H9 (cell line): ENCODE measurements around the gene DYRK2. TPM values are rescaled to one million over a fixed set of nuclear protein-coding genes. Genes with fewer than 3 reads are reported as not detected.

Experiments
- DNase-seq: peaks from one replicate; pipeline ENCODE4 v3.0.0-alpha.2; 2017
- H2AFZ ChIP-seq: one replicate; pipeline ENCODE4 v1.6.1; 2013; ENCODE audit warnings: mild to moderate bottlenecking, low read length, control low read depth, moderate library complexity
- H2AK5ac ChIP-seq: 2 replicates; pipeline ENCODE4 v1.6.1; 2013; ENCODE audit warnings: low read length, control low read depth, mixed read lengths; ENCODE audit not compliant: insufficient read length
- H2BK120ac ChIP-seq: one replicate; pipeline ENCODE4 v1.6.1; 2013; ENCODE audit warnings: low read depth, mild to moderate bottlenecking, low read length, control low read depth, inconsistent platforms; ENCODE audit not compliant: poor library complexity, severe bottlenecking
- H2BK12ac ChIP-seq: 2 replicates; pipeline ENCODE4 v1.6.1; 2013; ENCODE audit warnings: low read length, control low read depth, mixed read lengths, low read depth; ENCODE audit not compliant: insufficient read length
- H2BK15ac ChIP-seq: 2 replicates; pipeline ENCODE4 v1.6.1; 2013; ENCODE audit warnings: low read depth, low read length, control low read depth
- H2BK20ac ChIP-seq: one replicate; pipeline ENCODE4 v1.6.1; 2013; ENCODE audit warnings: low read depth, mild to moderate bottlenecking, low read length, control low read depth, inconsistent platforms; ENCODE audit not compliant: poor library complexity, severe bottlenecking
- H2BK5ac ChIP-seq: 2 replicates; pipeline ENCODE4 v1.6.1; 2013; ENCODE audit warnings: low read length, control low read depth, mixed read lengths; ENCODE audit not compliant: insufficient read length
- H3K14ac ChIP-seq: 2 replicates; pipeline ENCODE4 v1.6.1; 2013; ENCODE audit warnings: low read length, control low read depth; ENCODE audit not compliant: insufficient read depth
- H3K18ac ChIP-seq: 2 replicates; pipeline ENCODE4 v1.6.1; 2013; ENCODE audit warnings: low read depth, mild to moderate bottlenecking, mixed read lengths, low read length, control low read depth; ENCODE audit not compliant: insufficient read length
- H3K23ac ChIP-seq: 2 replicates; pipeline ENCODE4 v1.6.1; 2013; ENCODE audit warnings: low read length, control low read depth, mixed read lengths, low read depth; ENCODE audit not compliant: insufficient read length
- H3K23me2 ChIP-seq: 2 replicates; pipeline ENCODE4 v1.6.1; 2013; ENCODE audit warnings: low read depth, mild to moderate bottlenecking, mixed read lengths, low read length, control low read depth; ENCODE audit not compliant: insufficient read length, poor library complexity, severe bottlenecking
- H3K27ac ChIP-seq: 2 replicates; pipeline ENCODE4 v1.5.1; 2013; ENCODE audit warnings: low read length, control low read depth, mixed read lengths, low read depth; ENCODE audit not compliant: insufficient read length
- H3K27me3 ChIP-seq: 2 replicates; pipeline ENCODE4 v1.6.1; 2013; ENCODE audit warnings: low read length, control low read depth, inconsistent platforms; ENCODE audit not compliant: insufficient read depth
- H3K4ac ChIP-seq: 2 replicates; pipeline ENCODE4 v1.6.1; 2013; ENCODE audit warnings: low read depth, mild to moderate bottlenecking, control low read depth, inconsistent platforms, low read length, moderate library complexity
- H3K4me1 ChIP-seq: 2 replicates; pipeline ENCODE4 v1.6.1; 2013; ENCODE audit warnings: low read length, control low read depth, inconsistent platforms; ENCODE audit not compliant: insufficient read depth
- H3K4me2 ChIP-seq: 2 replicates; pipeline ENCODE4 v1.6.1; 2013; ENCODE audit warnings: low read length, control low read depth, mixed read lengths; ENCODE audit not compliant: insufficient read length, insufficient read depth
- H3K56ac ChIP-seq: 2 replicates; pipeline ENCODE4 v1.6.1; 2013; ENCODE audit warnings: low read depth, mild to moderate bottlenecking, mixed read lengths, low read length, control low read depth; ENCODE audit not compliant: insufficient read length
- H3K79me1 ChIP-seq: 2 replicates; pipeline ENCODE4 v1.6.1; 2013; ENCODE audit warnings: low read depth, mild to moderate bottlenecking, moderate library complexity, low read length, control low read depth, inconsistent platforms; ENCODE audit not compliant: insufficient read depth, poor library complexity, severe bottlenecking
- H3K79me2 ChIP-seq: 2 replicates; pipeline ENCODE4 v1.6.1; 2013; ENCODE audit warnings: low read length, control low read depth, inconsistent platforms; ENCODE audit not compliant: insufficient read depth
- H3K9ac ChIP-seq: 2 replicates; pipeline ENCODE4 v1.6.1; 2013; ENCODE audit warnings: low read length, control low read depth, mixed read lengths; ENCODE audit not compliant: insufficient read length; ENCODE audit errors: extremely low read depth
- H3K9me3 ChIP-seq: one replicate; pipeline ENCODE4 v1.6.1; 2013; ENCODE audit warnings: low read depth, low read length, inconsistent platforms; ENCODE audit not compliant: control insufficient read depth
- H3T11ph ChIP-seq: one replicate; pipeline ENCODE4 v1.6.1; 2013; ENCODE audit warnings: mild to moderate bottlenecking, low read length, control low read depth, inconsistent platforms
- H4K20me1 ChIP-seq: one replicate; pipeline ENCODE4 v1.6.1; 2013; ENCODE audit not compliant: control insufficient read depth, insufficient read length, insufficient read depth
- H4K5ac ChIP-seq: 2 replicates; pipeline ENCODE4 v1.6.1; 2013; ENCODE audit warnings: low read depth, mild to moderate bottlenecking, mixed read lengths, low read length, control low read depth; ENCODE audit not compliant: insufficient read length
- H4K8ac ChIP-seq: replicated peaks from 2 replicates; pipeline ENCODE4 v1.6.1; 2013; ENCODE audit warnings: low read length, control low read depth, mixed read lengths, low read depth; ENCODE audit not compliant: insufficient read length
- H4K91ac ChIP-seq: 2 replicates; pipeline ENCODE4 v1.6.1; 2013; ENCODE audit warnings: low read depth, mild to moderate bottlenecking, moderate library complexity, mixed read lengths, low read length, control low read depth; ENCODE audit not compliant: insufficient read length
- H3K27ac Mint-ChIP-seq, 3 experiments: 2 replicates in 2 of 3; 3 replicates in 1 of 3; pipeline ENCODE4 v1.8.0; 2020 to 2021; ENCODE audit warnings: mixed read lengths in 3 of 3, mild to moderate bottlenecking in 1 of 3, moderate library complexity in 1 of 3
- H3K27me3 Mint-ChIP-seq: 2 replicates; pipeline ENCODE4 v1.8.0; 2021; ENCODE audit warnings: low read depth, mild to moderate bottlenecking, moderate library complexity, mixed read lengths
- H3K36me3 Mint-ChIP-seq, 3 experiments: 2 replicates in 2 of 3; 3 replicates in 1 of 3; pipeline ENCODE4 v1.8.0; 2020 to 2021; ENCODE audit warnings: low read depth in 3 of 3, mixed read lengths in 3 of 3; ENCODE audit not compliant: insufficient read depth in 1 of 3
- H3K4me1 Mint-ChIP-seq, 2 experiments: 2 replicates each; pipeline ENCODE4 v1.8.0; 2020; ENCODE audit warnings: mixed read lengths in 2 of 2
- H3K4me3 Mint-ChIP-seq, 2 experiments: 2 replicates in 1 of 2; 3 replicates in 1 of 2; pipeline ENCODE4 v1.8.0; 2020 to 2021; ENCODE audit warnings: mild to moderate bottlenecking in 2 of 2, mixed read lengths in 2 of 2, moderate library complexity in 1 of 2
- H3K9me3 Mint-ChIP-seq, 2 experiments: 2 replicates in 1 of 2; 3 replicates in 1 of 2; pipeline ENCODE4 v1.8.0; 2020; ENCODE audit warnings: mild to moderate bottlenecking in 2 of 2, mixed read lengths in 2 of 2, moderate library complexity in 1 of 2
- CTCF ChIP-seq: fragments of 200-600 bp; sonication (generic); conservative IDR thresholded peaks from 3 replicates; pipeline ENCODE4 v1.8.0; 2021; ENCODE audit warnings: antibody characterized with exemption, mild to moderate bottlenecking
- total RNA-seq: library from RNA; stranded (reverse); gene quantifications from 2 replicates; pipeline ENCODE4 v1.2.1, GENCODE V29; 2021

The DYRK2 gene
- total RNA-seq, 1 experiment from 2014 or later, result 40.6 TPM

- Histone ChIP-seq H3K27ac (no peak overlapping the region), H3K4ac (no peak overlapping the region), H3K23ac (no peak overlapping the region), H3K9ac (no peak overlapping the region), H2BK120ac (no peak overlapping the region), H4K8ac (no peak overlapping the region), H3T11ph (no peak overlapping the region), H2AK5ac (no peak overlapping the region), H3K23me2 (no peaks in the 10 kb centered on the region), H4K91ac (no peak overlapping the region), H3K14ac (no peak overlapping the region), H3K18ac (no peak overlapping the region), H3K27me3 (no peaks in the 10 kb centered on the region), H4K20me1 (no peaks in the 10 kb centered on the region), H3K4me2 (no peak overlapping the region), H2BK12ac (no peak overlapping the region), H2BK5ac (no peak overlapping the region), H2BK20ac (no peak overlapping the region), H3K9me3 (no peaks in the 10 kb centered on the region), H2BK15ac (no peak overlapping the region), H3K4me1 (peaks cover 4% of the 10 kb centered on the region; the same call in 1 of the 2 replicates), H3K79me2 (no peaks in the 10 kb centered on the region), H3K56ac (no peak overlapping the region), H4K5ac (no peak overlapping the region), H3K79me1 (no peaks in the 10 kb centered on the region), H2AFZ (no peak overlapping the region)
- H3K4me1 Mint-ChIP-seq, result peaks cover 31 to 32% of the 10 kb centered on the region in 2 experiments
- no peaks in the 10 kb centered on the region; a peak in 1 of 5 replicates for H3K9me3 Mint-ChIP-seq
- no peak for DNase-seq
- H3K4me3 Mint-ChIP-seq, result no peak overlapping the region
- TF ChIP-seq CTCF, result no peak
- H3K27ac Mint-ChIP-seq, result 0 out of 7 replicates have a peak overlapping the region, but pooled peaks of 1 of the 3 experiments have one; percentile 6
- no peaks in the 10 kb centered on the region; the same call in 1 of the 2 replicates for H3K27me3 Mint-ChIP-seq
- H3K36me3 Mint-ChIP-seq, result peaks cover 0 to 2% (median 0%) of the 10 kb centered on the region in 3 experiments; a peak in 1 of 7 replicates
These were observed 14.2 kb upstream of the DYRK2 start for GRCh38 chr12:67634303-67634761.
